ENCODE measurements around the gene LIPE. TPM values are rescaled to one million over a fixed set of nuclear protein-coding genes. Genes with fewer than 3 reads are reported as not detected.
A peak's percentile ranks its signal among the peaks of the same experiment; 100 is the strongest.
"Not testable (repeated sequence)": the region's sequence is repeated elsewhere in the genome, so short reads cannot be mapped to it uniquely, and the experiment has no call there.

LIPE gene, protein sequence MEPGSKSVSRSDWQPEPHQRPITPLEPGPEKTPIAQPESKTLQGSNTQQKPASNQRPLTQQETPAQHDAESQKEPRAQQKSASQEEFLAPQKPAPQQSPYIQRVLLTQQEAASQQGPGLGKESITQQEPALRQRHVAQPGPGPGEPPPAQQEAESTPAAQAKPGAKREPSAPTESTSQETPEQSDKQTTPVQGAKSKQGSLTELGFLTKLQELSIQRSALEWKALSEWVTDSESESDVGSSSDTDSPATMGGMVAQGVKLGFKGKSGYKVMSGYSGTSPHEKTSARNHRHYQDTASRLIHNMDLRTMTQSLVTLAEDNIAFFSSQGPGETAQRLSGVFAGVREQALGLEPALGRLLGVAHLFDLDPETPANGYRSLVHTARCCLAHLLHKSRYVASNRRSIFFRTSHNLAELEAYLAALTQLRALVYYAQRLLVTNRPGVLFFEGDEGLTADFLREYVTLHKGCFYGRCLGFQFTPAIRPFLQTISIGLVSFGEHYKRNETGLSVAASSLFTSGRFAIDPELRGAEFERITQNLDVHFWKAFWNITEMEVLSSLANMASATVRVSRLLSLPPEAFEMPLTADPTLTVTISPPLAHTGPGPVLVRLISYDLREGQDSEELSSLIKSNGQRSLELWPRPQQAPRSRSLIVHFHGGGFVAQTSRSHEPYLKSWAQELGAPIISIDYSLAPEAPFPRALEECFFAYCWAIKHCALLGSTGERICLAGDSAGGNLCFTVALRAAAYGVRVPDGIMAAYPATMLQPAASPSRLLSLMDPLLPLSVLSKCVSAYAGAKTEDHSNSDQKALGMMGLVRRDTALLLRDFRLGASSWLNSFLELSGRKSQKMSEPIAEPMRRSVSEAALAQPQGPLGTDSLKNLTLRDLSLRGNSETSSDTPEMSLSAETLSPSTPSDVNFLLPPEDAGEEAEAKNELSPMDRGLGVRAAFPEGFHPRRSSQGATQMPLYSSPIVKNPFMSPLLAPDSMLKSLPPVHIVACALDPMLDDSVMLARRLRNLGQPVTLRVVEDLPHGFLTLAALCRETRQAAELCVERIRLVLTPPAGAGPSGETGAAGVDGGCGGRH
- total RNA-seq, result 61.4 TPM
- long read RNA-seq, partial matches to known transcripts, result 3 of 33 reads
- long read RNA-seq, other reads (novel, unspliced or antisense), result 29 of 33 reads

DNA sequence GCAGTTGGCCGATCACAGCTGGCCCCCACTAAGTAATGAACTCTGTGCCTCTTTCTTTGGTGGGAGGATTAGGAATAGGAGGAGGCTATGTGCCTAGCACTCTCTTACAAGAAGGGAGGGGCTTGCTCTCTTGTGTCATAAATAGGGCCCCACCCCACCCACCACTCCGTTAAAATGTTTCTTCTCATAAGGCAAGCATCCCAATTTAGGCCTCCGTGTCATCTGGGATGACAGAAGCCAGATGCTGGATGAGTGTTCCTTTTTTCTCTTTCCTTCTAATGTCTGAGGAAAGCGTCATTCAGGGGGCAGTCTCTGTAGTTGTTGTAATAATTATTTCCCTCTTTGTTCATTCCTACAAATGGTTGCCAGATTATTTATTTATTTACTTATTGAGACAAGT, at the start of gene LIPE:
LIPE (minus strand) TSS at position 76 of the 400 bp plus-strand sequence. CDS start 239 bp downstream, outside the sequence.
- intact Hi-C loops (cut with DNase I), result no loop called here
- DNase-seq (no peak), ATAC-seq (ENCODE audit: poor library complexity) (no peak)

DNA sequence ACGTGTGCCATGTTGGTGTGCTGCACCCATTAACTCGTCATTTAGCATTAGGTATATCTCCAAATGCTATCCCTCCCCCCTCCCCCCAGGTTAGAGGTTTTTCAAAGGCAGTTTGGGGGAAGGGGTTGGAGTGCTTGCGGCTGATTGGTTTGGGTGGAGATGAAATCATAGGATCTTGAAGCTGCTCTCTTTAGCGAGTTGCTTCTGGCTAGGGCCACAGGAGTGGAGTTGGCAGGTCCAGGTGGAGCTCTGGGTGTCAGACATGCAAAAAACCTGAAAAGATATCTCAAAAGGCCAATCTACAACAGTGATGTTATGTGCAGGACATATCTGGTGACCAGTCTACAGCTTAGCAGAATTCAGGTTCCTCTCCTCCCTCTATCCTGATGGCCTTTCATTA, 48.2 kb upstream of the LIPE start:
- no peak for DNase-seq
- intact Hi-C loops (cut with DNase I), result no loop called here
- no peak for ATAC-seq (ENCODE audit: poor library complexity)

DNA sequence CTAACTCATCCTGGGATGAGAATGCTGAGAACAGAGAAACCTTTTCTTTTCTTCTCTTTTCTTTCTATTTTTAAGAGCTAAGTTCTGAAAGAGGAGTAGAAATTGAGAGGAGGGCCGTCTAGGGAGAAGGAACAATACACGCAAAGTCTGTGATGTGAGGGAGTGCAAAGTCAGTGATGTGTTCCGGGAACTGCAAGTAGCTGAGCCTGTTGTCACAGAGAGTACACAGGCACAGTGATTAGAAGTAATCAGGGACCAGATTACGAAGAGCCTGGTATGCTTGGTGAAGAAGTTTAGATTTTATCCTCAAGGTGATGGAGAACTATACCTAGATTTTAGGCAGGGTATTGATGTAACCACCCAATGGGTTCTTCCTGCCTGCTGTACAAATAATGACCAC, 47.6 kb upstream of the LIPE start:
- no peak for ATAC-seq (ENCODE audit: poor library complexity)
- DNase-seq, result no peak
- intact Hi-C loops (cut with DNase I), result no loop called here

DNA sequence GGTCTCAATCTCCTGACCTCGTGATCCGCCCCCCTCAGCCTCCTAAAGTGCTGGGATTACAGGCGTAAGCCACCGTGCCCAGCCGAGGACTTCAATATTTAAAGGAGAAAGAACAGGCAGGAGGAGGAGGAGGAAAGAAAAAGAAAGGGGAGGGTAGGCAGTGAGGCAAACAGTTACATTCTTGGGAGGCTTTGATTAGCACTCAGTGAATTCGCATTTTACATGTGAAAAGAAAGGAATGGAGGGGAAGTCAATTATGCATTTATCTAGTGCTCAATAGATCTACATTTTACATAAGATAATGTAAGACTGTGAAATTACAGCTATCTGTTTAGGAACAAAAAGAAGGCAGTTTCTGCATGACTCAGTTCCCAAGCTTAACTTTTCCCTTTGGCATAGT, 46.5 kb upstream of the LIPE start:
- intact Hi-C loops (cut with DNase I), result no loop called here
- no peak for DNase-seq
- ATAC-seq (ENCODE audit: poor library complexity), result no peak

DNA sequence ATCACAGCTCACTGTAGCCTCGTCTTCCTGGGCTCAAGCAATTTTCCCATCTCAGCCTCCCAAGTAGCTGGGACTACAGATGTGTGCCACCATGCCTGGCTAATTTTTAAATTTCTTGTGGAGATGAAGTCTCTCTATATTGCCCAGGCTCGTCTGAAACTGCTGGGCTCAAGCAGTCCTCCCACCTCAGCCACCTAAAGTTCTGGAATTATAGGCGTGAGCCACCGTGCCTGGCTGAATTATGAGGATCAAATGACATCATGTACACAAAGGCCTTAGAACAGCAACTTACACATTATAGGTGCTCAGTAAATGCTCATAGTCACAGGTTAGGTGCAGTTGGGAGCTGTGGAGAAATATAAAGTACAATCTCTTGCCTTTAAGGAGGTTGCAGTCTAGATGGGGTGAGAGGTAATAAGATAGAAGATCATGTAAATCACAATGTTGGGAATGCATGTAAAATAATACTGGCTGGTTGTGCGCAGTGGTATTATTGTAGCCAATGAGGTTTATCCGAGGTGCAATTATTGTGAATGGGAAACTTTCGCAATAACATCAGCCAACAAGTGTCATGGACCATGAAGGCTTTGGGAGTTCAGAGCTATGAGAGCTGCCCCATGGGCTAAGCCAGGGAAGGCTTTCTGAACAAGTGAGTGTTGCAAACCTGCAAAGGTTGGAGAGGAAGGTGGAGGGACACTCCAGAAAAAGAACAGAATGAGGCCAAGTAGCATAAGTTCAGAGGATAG, 45.4 kb upstream of the LIPE start:
- intact Hi-C loops (cut with DNase I), result no loop called here
- ATAC-seq (ENCODE audit: poor library complexity) (no peak), DNase-seq (no peak)

DNA sequence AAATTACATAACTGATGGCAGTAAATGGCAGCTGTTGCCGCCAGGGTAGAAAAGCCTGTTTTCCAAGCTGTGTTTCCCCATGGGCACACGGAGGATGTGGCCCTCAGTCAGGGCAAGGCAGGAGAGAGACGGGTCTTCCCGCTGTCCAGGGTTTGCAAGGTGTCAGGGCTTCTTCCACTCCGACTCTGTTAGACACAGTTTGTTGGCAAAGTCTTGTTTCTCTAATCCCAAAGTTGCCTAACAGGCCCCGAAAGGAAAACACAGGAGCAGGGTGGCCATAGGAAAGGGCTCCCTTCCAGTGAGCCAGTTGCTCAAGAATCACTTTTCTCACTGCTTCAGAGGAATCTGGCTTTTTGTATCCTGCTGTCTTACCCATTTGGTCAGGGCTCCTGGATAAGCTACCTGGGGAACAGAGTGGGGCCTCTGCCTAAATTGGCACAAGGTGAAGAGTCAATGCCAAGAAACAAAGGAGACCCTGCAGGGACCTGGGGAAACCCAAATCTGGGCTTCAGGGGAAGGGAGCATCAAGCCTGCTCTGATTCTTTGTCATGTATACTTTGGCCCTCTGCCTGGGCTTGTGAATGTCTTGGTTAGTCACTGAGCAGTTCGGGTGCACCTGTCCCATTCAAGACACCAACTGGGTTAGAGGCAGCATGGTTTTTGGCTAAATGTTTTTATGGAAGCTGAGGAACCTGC, 44.5 kb upstream of the LIPE start:
- DNase-seq (no peak), ATAC-seq (ENCODE audit: poor library complexity) (no peak)
- intact Hi-C loops (cut with DNase I), result no loop called here

DNA sequence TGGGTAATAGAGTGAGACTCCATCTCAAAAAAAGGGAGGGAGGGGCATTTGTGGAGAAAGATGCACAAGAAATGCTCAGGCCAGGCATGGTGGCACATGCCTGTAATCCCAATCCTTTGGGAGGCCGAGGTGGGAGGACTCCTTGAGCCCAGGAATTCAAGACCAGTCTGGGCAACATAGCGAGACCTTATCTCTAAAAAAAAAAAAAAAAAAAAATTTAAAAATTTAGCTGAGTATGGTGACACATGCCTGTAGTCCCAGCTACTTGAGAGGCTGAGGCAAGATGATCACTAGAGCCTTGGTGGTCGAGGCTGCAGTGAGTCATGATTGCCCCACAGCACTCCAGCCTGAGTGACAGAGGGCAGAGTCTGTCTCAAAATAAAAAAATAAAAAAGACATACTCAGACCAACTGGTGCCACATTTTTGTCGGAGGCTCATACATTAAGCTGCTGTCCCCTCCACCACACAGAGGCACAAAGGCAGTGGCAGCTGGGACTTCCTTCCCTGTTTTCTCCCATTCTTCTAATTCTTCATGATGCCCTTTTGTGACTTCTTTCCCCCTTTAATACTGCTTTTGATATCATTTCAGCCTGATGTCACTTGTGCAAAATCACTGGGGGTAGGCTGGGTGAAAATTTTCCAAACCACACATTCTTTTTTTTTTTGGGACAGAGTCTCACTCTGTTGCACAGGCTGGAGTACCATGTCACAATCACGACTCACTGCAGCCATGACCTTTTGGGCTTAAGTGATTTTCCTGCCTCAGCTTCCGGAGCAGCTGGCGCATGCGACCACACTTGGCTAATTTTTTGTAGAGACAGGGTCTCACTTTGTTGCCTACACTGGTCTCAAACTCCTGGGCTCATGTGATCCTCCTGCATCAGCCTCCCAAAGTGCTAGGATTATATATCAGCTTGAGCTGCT, 42.4 kb upstream of the LIPE start:
- intact Hi-C loops (cut with DNase I), result loop anchor here (5.0 kb wide), 1 partner anchor 58 kb away; the partner anchor contains the start of gene CEACAM1
- ATAC-seq (ENCODE audit: poor library complexity), result no peak
- DNase-seq, result no peak

DNA sequence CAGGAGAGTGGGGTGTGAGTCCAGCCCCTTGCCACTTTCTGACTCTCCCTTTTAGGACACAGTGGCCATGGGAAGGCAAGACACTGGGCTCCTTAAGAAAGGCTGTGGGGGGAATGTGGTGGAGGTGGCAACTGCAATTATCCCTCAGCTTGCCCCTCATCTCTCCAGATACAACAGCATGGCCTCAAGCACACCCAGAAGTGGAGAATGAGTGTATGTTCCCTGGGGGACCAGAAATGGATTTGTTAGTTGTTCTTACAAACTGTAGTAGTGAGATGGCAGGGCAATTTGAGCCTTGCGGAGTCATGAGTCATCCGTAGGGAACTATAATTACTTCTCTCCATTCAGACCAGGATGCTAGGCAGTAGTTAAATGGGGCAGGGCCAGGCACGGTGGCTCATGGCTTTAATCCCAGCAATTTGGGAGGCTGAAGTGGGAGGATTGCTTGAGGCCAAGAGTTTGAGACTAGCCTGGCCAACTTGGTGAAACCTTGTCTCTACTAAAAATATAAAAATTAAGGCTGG, 41.1 kb upstream of the LIPE start:
- DNase-seq (no peak), ATAC-seq (ENCODE audit: poor library complexity) (no peak)
- intact Hi-C loops (cut with DNase I), result loop anchor here (5.0 kb wide), 1 partner anchor 59 kb away; the partner anchor contains the start of gene CEACAM1

DNA sequence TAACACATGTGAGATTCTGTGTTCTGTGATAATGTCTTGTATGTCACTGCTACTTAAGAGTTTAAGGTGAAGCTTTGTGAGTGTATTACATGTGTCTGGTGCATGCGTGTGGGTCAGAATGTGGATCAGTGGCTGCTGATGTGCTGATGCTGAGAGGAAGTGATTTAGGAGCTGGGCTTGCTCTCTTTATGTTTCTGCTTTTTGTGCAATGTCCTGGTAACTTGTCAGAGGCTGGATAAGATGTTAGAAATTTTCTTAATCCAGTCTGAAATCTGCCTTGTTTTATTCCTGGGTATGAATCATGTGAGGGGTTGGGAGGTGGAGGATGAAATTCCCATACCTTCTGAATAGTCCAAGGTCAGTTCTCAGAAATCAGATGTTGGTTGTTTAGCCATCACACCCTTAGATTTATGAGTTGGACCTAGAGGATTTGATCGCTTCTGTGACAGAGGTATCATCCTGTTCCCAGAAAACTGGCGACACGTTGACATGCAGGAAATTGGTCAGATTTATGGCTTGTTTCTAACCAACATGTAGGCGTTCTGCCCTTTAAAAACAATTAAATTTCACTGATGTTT, 40.1 kb upstream of the LIPE start:
- DNase-seq, result no peak
- intact Hi-C loops (cut with DNase I), result loop anchor here (5.0 kb wide), 1 partner anchor 60 kb away; the partner anchor contains the start of gene CEACAM1
- ATAC-seq (ENCODE audit: poor library complexity), result peak; percentile 36

DNA sequence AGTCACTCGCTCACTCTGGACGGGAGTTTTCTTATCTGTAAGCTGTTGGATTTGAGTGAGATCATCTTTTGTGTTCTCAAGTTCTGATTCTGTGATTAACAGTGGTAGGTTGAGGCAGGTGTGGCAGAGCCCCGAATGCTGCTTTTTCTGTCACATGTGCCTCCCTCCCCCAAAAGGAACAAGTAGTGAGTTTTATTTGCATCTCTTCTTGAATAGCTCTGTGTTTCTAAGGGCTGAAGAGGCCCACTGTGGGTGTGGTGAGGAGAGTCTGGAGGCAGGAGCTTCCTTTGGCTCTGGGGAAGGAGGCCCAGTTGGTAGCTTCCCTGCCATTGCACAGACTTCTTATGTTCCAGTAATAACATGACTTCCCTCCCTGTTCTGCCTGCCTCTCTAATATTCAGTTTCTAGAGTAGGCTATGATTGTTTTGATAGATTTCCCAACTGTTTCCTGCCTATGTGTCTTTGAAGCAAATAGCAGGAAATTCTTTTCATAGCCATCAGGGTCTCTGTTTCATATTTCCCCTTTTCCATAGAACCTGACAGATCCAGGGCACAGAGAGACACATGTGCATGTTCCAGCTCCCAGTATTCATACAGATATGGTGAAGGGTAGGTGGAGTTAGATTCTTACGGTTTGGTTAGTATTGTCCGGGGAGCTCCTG, 39.5 kb upstream of the LIPE start:
- DNase-seq (no peak), ATAC-seq (ENCODE audit: poor library complexity) (peak; percentile 25)
- intact Hi-C loops (cut with DNase I), result loop anchor here (5.0 kb wide), 1 partner anchor 61 kb away; the partner anchor contains the start of gene CEACAM1

DNA sequence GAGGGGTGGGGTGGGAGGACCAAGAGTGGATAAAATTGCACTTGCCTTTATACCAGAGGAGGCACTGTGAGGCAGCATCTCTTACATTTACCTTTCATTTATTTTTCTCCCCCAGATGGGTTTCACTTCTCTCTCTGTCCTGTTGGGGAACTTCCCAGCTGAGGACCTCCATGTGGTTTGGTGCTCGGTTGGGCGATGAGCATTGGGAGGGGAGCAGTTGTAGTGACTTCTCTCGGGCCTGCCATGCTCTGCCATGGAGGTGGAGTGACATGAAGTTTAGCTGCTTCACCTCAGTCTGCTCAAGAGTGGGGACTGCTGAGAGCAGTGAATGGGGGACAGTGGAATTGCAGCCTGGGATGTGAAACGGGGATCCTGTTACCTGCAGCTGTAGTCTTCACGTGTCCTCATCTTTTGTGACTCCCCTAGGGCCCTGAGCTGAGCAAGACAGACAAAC, 38.7 kb upstream of the LIPE start:
- no peak for ATAC-seq (ENCODE audit: poor library complexity)
- DNase-seq, result no peak
- intact Hi-C loops (cut with DNase I), result loop anchor here (5.0 kb wide), 1 partner anchor 61 kb away; the partner anchor contains the start of gene CEACAM1

DNA sequence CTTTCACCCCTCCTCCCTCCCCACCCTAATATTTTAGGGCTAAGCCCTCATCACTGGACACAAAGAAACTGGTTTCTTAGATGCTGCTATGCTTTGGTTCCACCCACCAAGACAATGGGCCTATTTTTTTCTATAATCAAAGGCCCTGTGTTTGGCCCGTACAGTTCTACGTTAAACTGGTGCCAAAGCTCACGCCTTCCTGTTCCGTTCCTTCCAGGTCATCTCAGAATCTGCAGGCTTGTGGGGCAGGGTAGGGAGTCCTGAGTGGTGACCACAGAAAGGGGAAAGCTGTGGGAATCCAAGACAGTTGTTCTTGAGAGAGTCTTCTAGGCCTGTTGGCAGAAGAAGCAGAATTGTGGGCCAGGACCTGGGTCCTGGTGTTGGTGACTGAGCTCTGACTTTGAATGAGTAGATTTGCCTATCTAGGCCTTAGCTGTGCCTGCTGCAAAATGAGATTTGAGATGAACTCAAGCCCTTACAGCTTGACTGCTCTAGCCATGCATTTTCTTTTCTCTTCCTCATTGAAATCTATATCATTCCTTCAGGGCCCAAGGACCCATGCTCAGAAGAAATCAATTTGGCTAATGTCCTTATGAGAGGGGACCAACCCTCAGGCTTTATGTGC, 34.6 kb upstream of the LIPE start:
- ATAC-seq (ENCODE audit: poor library complexity), result no peak

DNA sequence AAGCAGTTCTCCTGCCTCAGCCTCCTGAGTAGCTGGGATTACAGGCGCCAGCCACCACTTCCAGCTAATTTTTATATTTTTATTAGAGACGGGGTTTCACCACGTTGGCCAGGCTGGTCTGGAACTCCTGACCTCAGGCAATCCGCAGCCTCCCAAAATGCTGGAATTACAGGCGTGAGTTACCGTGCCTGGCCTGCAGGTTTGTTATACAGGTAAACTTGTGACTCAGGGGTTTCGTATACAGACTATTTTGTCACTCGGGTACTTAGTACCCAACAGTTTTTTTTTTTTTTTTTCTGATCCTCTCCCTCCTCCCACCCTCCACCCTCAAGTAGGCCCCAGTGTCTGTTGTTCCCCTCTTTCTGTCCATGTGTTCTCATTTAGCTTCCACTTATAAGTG, 34.0 kb upstream of the LIPE start:
- ATAC-seq (ENCODE audit: poor library complexity); intact Hi-C loops (cut with DNase I); DNase-seq: not testable (repeated sequence)

More for the DNA sequence above, 34.6 kb upstream of the LIPE start:
- no peak for DNase-seq
- intact Hi-C loops (cut with DNase I), result no loop called here

DNA sequence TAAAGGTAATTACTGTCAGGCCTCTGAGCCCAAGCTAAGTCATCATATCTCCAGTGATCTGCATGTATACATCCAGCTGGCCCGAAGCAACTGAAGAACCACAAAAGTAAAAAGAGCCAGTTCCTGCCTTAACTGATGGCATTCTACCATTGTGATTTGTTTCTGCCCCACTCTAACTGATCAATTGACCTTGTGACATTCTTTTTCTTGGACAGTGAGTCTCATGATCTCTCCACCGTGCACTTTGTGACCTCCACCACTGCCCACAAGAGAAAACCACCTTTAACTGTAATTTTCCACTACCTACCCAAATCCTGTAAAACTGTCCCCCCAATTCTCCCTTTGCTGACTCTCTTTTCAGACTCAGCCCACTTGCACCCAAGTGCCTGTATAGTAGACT, 32.7 kb upstream of the LIPE start:
- ATAC-seq (ENCODE audit: poor library complexity), result no peak
- intact Hi-C loops (cut with DNase I), result no loop called here
- DNase-seq, result no peak

DNA sequence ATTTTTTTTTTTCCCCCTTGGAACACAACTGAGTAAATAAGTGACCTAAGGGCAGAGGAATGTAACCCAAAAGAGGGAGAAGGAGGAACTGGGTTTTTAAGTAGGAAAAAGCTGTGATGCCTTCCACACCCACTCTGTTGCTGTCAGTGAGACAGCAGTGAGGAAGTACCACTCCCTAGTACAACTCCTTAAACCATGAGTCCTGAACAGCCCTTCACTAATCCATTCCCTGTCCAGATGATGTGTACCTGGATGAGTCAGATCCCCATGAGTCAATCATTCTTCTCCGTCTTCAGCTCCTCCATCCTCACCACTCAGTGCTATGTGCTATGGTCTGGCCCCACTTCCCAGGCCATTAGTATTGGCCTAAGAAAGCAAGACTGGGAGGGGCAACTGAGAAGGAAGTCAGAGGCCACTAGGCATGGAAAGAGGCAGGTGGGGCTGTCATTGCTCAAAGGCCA, 28.5 kb upstream of the LIPE start:
- no peak for DNase-seq
- peak; percentile 56 for ATAC-seq (ENCODE audit: poor library complexity)
- intact Hi-C loops (cut with DNase I), result no loop called here
